ENCODE data around the gene FOXN3. TPM values are rescaled to one million over a fixed set of nuclear protein-coding genes. Genes with fewer than 3 reads are reported as not detected.

The FOXN3 gene
- total RNA-seq, 2 donors from 2014 or later, result 46.8 to 72.6 TPM

- intact Hi-C loops (cut with DNase I), result no loop called here
- Histone ChIP-seq H3K4me3 (no peak overlapping the region), H3K36me3 (no peaks in the 10 kb centered on the region), H3K4me1 (peaks cover 4% of the 10 kb centered on the region), H3K9me3 (no peaks in the 10 kb centered on the region), H3K27me3 (no peaks in the 10 kb centered on the region), H3K9ac (ENCODE audit: low read depth in 2 of 2, low read length in 2 of 2) (no peak overlapping the region), H3K27ac (no peak overlapping the region)
- no peak for TF ChIP-seq CTCF (IDR thresholded peaks at IDR 0.05)
- no peak for DNase-seq
These were observed 30.3 kb upstream of the FOXN3 start for GRCh38 chr14:89447182-89447944.

GRCh38 chr14:89445273-89445973 lies 28.4 kb upstream of the FOXN3 start:
- no peak for DNase-seq
- intact Hi-C loops (cut with DNase I), result no loop called here
- TF ChIP-seq CTCF (IDR thresholded peaks at IDR 0.05), result no peak
- Histone ChIP-seq H3K9ac (ENCODE audit: low read depth in 2 of 2, low read length in 2 of 2) (no peak overlapping the region), H3K36me3 (no peaks in the 10 kb centered on the region), H3K4me1 (peaks cover 4% of the 10 kb centered on the region), H3K27ac (no peak overlapping the region), H3K9me3 (no peaks in the 10 kb centered on the region), H3K4me3 (no peak overlapping the region), H3K27me3 (no peaks in the 10 kb centered on the region)

- no peak overlapping the region for H3K27ac ChIP-seq
- no peak for DNase-seq
- intact Hi-C loops (cut with DNase I), result no loop called here
- H3K36me3 ChIP-seq, result no peaks in the 10 kb centered on the region
- no peaks in the 10 kb centered on the region for H3K9me3 ChIP-seq
- peaks cover 4% of the 10 kb centered on the region for H3K4me1 ChIP-seq
- H3K4me3 ChIP-seq, result no peak overlapping the region
- H3K9ac ChIP-seq (ENCODE audit: low read depth in 2 of 2, low read length in 2 of 2), result no peak overlapping the region
- no peak for TF ChIP-seq CTCF (IDR thresholded peaks at IDR 0.05)
- no peaks in the 10 kb centered on the region for H3K27me3 ChIP-seq
These were observed 27.6 kb upstream of the FOXN3 start for GRCh38 chr14:89444516-89445125.

GRCh38 chr14:89444044-89444443 lies 27.0 kb upstream of the FOXN3 start:
- Histone ChIP-seq H3K27ac (no peak overlapping the region), H3K36me3 (no peaks in the 10 kb centered on the region), H3K27me3 (no peaks in the 10 kb centered on the region), H3K9me3 (no peaks in the 10 kb centered on the region), H3K4me3 (no peak overlapping the region), H3K9ac (ENCODE audit: low read depth in 2 of 2, low read length in 2 of 2) (no peak overlapping the region), H3K4me1 (peaks cover 4% of the 10 kb centered on the region)
- intact Hi-C loops (cut with DNase I), result no loop called here
- no peak for DNase-seq
- no peak for TF ChIP-seq CTCF (IDR thresholded peaks at IDR 0.05)

- Histone ChIP-seq H3K9me3 (no peaks in the 10 kb centered on the region), H3K27ac (no peak overlapping the region), H3K4me3 (no peak overlapping the region), H3K36me3 (no peaks in the 10 kb centered on the region), H3K9ac (ENCODE audit: low read depth in 2 of 2, low read length in 2 of 2) (no peak overlapping the region), H3K27me3 (no peaks in the 10 kb centered on the region), H3K4me1 (peaks cover 4% of the 10 kb centered on the region)
- no peak for TF ChIP-seq CTCF (IDR thresholded peaks at IDR 0.05)
- DNase-seq, result no peak
- intact Hi-C loops (cut with DNase I), result no loop called here
These were observed 26.1 kb upstream of the FOXN3 start for GRCh38 chr14:89443042-89443629.

Data from colonic mucosa (tissue), 4 donors.